ENCODE data around the gene KCNF1. TPM values are rescaled to one million over a fixed set of nuclear protein-coding genes. Genes with fewer than 3 reads are reported as not detected.

KCNF1 gene
- total and polyA plus RNA-seq, 4 experiments from 2014 or later, result not detected

DNA sequence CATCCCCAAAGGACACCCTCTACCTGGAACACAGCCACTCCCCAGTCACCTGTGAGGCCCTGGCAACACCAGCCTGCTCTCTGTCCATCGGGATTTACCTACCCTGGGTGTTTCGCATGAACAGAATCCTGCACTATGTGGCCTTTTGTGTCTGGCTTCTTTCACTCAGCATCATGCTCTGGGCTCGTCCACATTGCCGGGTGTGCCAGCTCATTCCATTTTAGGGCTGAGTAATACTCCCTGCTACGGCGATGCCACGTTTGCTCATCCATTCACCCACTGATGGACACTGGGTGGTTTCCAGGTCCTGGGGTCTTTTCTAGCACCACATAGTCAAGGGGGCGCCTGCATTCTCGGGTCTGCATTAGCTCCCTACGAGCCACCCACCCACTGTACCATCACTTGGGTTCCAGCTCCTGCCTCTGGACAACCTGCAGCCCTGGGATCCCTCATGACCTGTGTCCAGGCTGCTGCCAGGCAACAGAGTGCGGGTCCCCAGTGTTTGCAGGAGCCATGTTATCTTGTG, 22.0 kb downstream of the KCNF1 start:
- no peak overlapping the region for H3K4me3 Mint-ChIP-seq
- Histone ChIP-seq H3K27me3 (ENCODE audit: insufficient read depth, low read length) (no peaks in the 10 kb centered on the region), H3K9me3 (ENCODE audit: control insufficient read depth in 1 of 2, low read length in 2 of 2) (no peaks in the 10 kb centered on the region), H3K4me1 (ENCODE audit: insufficient read depth, low read length) (no peaks in the 10 kb centered on the region), H3K4me3 (ENCODE audit: low read length in 2 of 2) (no peak overlapping the region), H3K36me3 (ENCODE audit: insufficient read depth, low read length) (no peaks in the 10 kb centered on the region), H3K27ac (ENCODE audit: low read depth, low read length) (no peak overlapping the region)
- no peak for DNase-seq
- H3K4me1 Mint-ChIP-seq, result peaks cover 0 to 2% (median 0%) of the 10 kb centered on the region in 4 donors
- no peaks in the 10 kb centered on the region for H3K36me3 Mint-ChIP-seq
- ChIA-PET POLR2A (ENCODE audit: partially characterized antibody) (no interaction called here), CTCF (ENCODE audit: partially characterized antibody) (no interaction called here)
- H3K27me3 Mint-ChIP-seq, result peaks cover 4 to 16% of the 10 kb centered on the region in 2 donors
- no peak overlapping the region for H3K27ac Mint-ChIP-seq
- H3K9me3 Mint-ChIP-seq, result peaks cover 0 to 19% (median 4%) of the 10 kb centered on the region in 8 donors
- intact Hi-C loops (cut with micrococcal nuclease), result no loop called here

DNA sequence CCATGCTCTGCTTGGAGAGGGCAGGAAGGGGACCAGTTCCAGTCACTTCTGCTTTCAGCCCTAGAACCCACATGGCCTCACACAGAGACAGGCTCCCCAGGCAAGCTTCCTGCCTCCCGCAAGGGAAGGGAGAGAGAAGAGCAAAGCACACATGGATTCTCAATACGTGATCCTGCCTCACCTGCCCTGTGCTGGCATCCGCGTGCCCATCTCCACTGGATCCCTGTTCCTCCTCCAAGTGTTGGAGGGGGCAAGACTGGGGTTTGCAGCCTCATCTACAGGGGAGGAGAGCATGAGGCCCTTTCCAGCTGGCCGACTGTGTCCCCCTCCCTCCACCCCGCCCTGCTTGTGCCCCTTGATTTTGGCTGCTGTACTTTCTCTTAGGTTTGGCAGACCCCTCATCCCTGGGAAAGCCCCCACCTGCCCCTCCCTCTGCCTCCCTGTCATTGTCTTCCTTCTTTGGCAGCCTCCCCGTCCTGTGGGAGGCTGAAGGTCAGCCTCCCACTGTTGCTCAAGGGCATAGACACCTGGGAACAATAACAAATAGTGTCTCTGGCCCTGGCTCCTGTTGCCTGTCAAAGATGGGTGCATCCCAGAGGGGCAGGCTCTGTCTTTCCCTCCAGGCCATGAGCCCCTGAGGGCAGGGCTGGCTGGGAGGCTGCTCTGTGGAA, 22.7 kb downstream of the KCNF1 start:
- Mint-ChIP-seq H3K4me1 (peaks cover 0 to 2% (median 0%) of the 10 kb centered on the region in 4 donors), H3K36me3 (no peaks in the 10 kb centered on the region), H3K27me3 (peaks cover 4 to 13% of the 10 kb centered on the region in 2 donors), H3K9me3 (peaks cover 0 to 25% (median 11%) of the 10 kb centered on the region in 8 donors), H3K4me3 (no peak overlapping the region), H3K27ac (no peak overlapping the region)
- ChIA-PET POLR2A (ENCODE audit: partially characterized antibody) (no interaction called here), CTCF (ENCODE audit: partially characterized antibody) (no interaction called here)
- intact Hi-C loops (cut with micrococcal nuclease), result no loop called here
- no peaks in the 10 kb centered on the region for H3K27me3 ChIP-seq (ENCODE audit: insufficient read depth, low read length)
- H3K36me3 ChIP-seq (ENCODE audit: insufficient read depth, low read length), result no peaks in the 10 kb centered on the region
- no peaks in the 10 kb centered on the region for H3K4me1 ChIP-seq (ENCODE audit: insufficient read depth, low read length)
- peaks cover 0 to under 1% of the 10 kb centered on the region in 2 donors for H3K9me3 ChIP-seq (ENCODE audit: control insufficient read depth in 1 of 2, low read length in 2 of 2)
- DNase-seq, result no peak
- no peak overlapping the region for H3K4me3 ChIP-seq (ENCODE audit: low read length in 2 of 2)
- H3K27ac ChIP-seq (ENCODE audit: low read depth, low read length), result no peak overlapping the region

DNA sequence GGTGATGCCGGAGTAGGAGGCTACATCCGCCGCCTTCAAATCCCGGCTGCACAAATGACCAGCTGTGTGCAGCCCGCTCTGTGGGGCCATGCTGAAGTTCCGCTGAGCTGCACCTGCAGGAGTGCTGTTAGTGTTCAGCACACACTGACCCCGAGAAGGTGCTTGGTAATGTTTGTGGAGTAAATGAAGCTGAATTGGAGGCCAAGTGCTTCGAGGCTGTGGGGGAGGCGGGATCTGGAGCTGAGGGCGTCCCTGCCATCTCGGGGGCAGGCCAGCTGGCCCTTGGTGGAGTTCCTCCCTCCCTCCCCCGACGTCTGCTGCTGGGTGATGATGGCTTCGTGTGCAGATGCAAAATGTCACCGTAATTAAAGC, 23.2 kb downstream of the KCNF1 start:
- H3K4me3 Mint-ChIP-seq, result no peak overlapping the region
- no peaks in the 10 kb centered on the region for H3K4me1 ChIP-seq (ENCODE audit: insufficient read depth, low read length)
- H3K36me3 Mint-ChIP-seq, result no peaks in the 10 kb centered on the region
- H3K4me3 ChIP-seq (ENCODE audit: low read length in 2 of 2), result no peak overlapping the region
- intact Hi-C loops (cut with micrococcal nuclease), result no loop called here
- no peak overlapping the region for H3K27ac ChIP-seq (ENCODE audit: low read depth, low read length)
- POLR2A ChIA-PET (ENCODE audit: partially characterized antibody), result no interaction called here
- H3K36me3 ChIP-seq (ENCODE audit: insufficient read depth, low read length), result no peaks in the 10 kb centered on the region
- CTCF ChIA-PET (ENCODE audit: partially characterized antibody), result no interaction called here
- peaks cover 4 to 10% of the 10 kb centered on the region in 2 donors for H3K27me3 Mint-ChIP-seq
- no peaks in the 10 kb centered on the region for H3K27me3 ChIP-seq (ENCODE audit: insufficient read depth, low read length)
- H3K9me3 Mint-ChIP-seq, result peaks cover 0 to 31% (median 13%) of the 10 kb centered on the region in 8 donors
- DNase-seq, result no peak
- H3K4me1 Mint-ChIP-seq, result peaks cover 0 to 2% (median 0%) of the 10 kb centered on the region in 4 donors
- H3K27ac Mint-ChIP-seq, result no peak overlapping the region
- H3K9me3 ChIP-seq (ENCODE audit: control insufficient read depth in 1 of 2, low read length in 2 of 2), result peaks cover 0 to 4% of the 10 kb centered on the region in 2 donors

DNA sequence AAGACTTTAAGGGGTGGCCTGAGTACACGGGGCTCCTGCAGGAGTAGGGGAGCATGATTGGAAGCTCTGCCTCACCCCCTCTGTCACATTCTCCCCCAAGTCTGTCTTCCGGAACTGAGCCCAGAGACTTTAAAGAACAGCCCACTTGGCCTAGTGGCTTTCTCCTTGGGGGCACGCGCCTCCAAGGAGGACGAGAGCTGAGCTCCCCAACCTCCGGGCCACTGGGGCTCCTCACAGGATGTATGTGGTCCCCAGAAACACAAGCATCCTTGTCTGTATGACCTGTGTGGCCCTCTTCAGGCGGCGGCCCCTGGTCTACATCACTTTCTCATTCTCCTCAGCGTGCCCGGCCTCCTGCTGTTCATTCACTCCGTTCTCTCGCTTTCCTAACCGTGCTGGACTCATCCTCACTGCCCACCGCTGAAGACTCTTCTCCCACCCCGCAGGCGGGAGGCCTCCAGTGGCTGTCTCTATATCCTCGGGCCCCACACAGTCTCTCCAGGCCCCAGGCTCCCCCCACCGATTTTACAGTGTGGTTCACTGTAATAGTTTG, 23.7 kb downstream of the KCNF1 start:
- Mint-ChIP-seq H3K36me3 (no peaks in the 10 kb centered on the region), H3K4me1 (peaks cover 0 to 2% (median 0%) of the 10 kb centered on the region in 4 donors), H3K27ac (no peak overlapping the region), H3K4me3 (no peak overlapping the region), H3K9me3 (peaks cover 0 to 35% (median 13%) of the 10 kb centered on the region in 8 donors), H3K27me3 (peaks cover 4 to 10% of the 10 kb centered on the region in 2 donors)
- POLR2A ChIA-PET (ENCODE audit: partially characterized antibody), result no interaction called here
- CTCF ChIA-PET (ENCODE audit: partially characterized antibody), result no interaction called here
- Histone ChIP-seq H3K27me3 (ENCODE audit: insufficient read depth, low read length) (no peaks in the 10 kb centered on the region), H3K27ac (ENCODE audit: low read depth, low read length) (no peak overlapping the region), H3K4me1 (ENCODE audit: insufficient read depth, low read length) (no peaks in the 10 kb centered on the region), H3K4me3 (ENCODE audit: low read length in 2 of 2) (no peak overlapping the region), H3K36me3 (ENCODE audit: insufficient read depth, low read length) (no peaks in the 10 kb centered on the region), H3K9me3 (ENCODE audit: control insufficient read depth in 1 of 2, low read length in 2 of 2) (peaks cover 0 to 4% of the 10 kb centered on the region in 2 donors)
- no peak for DNase-seq
- intact Hi-C loops (cut with micrococcal nuclease), result no loop called here

DNA sequence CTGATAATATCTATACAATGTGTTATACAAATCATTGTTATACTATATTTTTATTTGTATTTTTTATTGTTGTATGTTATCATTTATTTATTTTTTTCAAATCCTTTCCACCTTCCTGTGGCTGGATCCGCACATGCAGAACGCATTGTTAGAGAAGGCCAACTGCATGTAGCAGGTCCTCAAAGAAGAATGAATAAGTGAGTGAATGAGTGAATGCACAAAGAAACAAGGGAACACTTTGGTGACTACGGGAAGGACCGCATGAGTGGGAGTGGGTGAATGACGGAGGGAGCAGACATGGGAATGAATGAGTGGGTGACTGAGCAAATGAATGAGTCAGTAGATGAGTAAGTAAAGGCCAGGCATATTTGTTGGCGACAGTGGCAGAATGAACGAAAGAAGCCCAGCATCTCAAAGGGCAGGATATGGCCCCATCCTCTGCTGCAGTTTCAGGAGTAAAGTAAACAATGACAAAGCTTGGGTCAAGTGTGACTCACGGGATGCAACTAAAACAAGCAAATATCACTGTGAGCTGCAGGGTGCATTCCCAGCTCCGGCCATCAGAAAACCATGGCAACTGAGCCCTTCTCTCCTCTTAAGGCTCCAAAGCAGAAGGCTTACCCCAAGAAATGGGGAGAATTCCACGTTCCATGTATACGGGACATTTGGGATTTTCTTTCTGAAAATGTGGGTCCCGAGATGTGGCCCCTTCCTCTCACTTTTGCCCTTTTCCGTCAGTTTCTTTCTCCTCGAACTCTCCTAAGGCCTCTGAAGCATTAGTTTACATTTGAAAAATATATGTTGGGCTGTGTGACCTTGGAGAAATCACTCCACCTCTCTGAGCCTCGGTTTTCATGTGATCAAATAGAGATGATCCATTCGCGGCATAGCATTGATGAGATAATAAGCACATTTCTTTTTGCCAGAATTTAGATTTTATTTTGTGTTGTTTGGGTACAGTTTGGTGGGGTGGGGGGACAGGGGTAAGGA, 24.5 kb downstream of the KCNF1 start:
- Mint-ChIP-seq H3K27me3 (peaks cover 8 to 10% of the 10 kb centered on the region in 2 donors), H3K9me3 (peaks cover 0 to 35% (median 13%) of the 10 kb centered on the region in 8 donors), H3K4me3 (peak overlapping the region in 1 of 8 donors; percentile 2), H3K36me3 (no peaks in the 10 kb centered on the region), H3K27ac (no peak overlapping the region), H3K4me1 (peaks cover 0 to 2% (median 0%) of the 10 kb centered on the region in 4 donors)
- no peak for DNase-seq
- POLR2A ChIA-PET (ENCODE audit: partially characterized antibody), result no interaction called here
- Histone ChIP-seq H3K27ac (ENCODE audit: low read depth, low read length) (no peak overlapping the region), H3K9me3 (ENCODE audit: control insufficient read depth in 1 of 2, low read length in 2 of 2) (peaks cover 0 to 4% of the 10 kb centered on the region in 2 donors), H3K4me3 (ENCODE audit: low read length in 2 of 2) (no peak overlapping the region), H3K4me1 (ENCODE audit: insufficient read depth, low read length) (no peaks in the 10 kb centered on the region), H3K36me3 (ENCODE audit: insufficient read depth, low read length) (no peaks in the 10 kb centered on the region), H3K27me3 (ENCODE audit: insufficient read depth, low read length) (no peaks in the 10 kb centered on the region)
- intact Hi-C loops (cut with micrococcal nuclease), result no loop called here
- CTCF ChIA-PET (ENCODE audit: partially characterized antibody), result no interaction called here

DNA sequence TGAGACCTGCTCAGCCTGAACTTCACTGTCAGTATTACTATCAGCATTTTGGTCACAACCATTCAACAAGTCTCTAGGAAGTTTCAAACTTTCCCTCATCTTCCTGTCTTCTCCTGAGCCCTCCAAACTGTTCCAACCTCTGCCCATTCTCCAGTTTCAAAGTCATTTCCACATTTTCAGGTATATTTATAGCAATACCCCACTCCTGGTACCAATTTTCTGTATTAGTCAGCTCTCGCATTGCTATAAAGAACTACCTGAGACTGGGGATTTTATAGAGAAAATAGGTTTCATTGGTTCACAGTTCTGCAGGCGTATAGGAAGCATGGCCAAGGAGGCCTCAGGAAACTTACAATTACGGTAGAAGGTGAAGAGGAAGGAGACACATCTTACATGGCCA, 27.3 kb downstream of the KCNF1 start:
- intact Hi-C loops (cut with micrococcal nuclease), result no loop called here
- Histone ChIP-seq H3K27ac (ENCODE audit: low read depth, low read length) (no peak overlapping the region), H3K4me3 (ENCODE audit: low read length in 2 of 2) (no peak overlapping the region), H3K27me3 (ENCODE audit: insufficient read depth, low read length) (no peaks in the 10 kb centered on the region), H3K36me3 (ENCODE audit: insufficient read depth, low read length) (no peaks in the 10 kb centered on the region), H3K9me3 (ENCODE audit: control insufficient read depth in 1 of 2, low read length in 2 of 2) (peaks cover 0 to 4% of the 10 kb centered on the region in 2 donors), H3K4me1 (ENCODE audit: insufficient read depth, low read length) (no peaks in the 10 kb centered on the region)
- H3K4me3 Mint-ChIP-seq, result no peak overlapping the region
- H3K4me1 Mint-ChIP-seq, result peaks cover 0 to 2% (median 0%) of the 10 kb centered on the region in 4 donors
- no peak overlapping the region for H3K27ac Mint-ChIP-seq
- peaks cover 10 to 17% of the 10 kb centered on the region in 2 donors for H3K27me3 Mint-ChIP-seq
- peaks cover 0 to 35% (median 13%) of the 10 kb centered on the region in 8 donors for H3K9me3 Mint-ChIP-seq
- no peak for DNase-seq
- ChIA-PET CTCF (ENCODE audit: partially characterized antibody) (no interaction called here), POLR2A (ENCODE audit: partially characterized antibody) (no interaction called here)
- H3K36me3 Mint-ChIP-seq, result no peaks in the 10 kb centered on the region

DNA sequence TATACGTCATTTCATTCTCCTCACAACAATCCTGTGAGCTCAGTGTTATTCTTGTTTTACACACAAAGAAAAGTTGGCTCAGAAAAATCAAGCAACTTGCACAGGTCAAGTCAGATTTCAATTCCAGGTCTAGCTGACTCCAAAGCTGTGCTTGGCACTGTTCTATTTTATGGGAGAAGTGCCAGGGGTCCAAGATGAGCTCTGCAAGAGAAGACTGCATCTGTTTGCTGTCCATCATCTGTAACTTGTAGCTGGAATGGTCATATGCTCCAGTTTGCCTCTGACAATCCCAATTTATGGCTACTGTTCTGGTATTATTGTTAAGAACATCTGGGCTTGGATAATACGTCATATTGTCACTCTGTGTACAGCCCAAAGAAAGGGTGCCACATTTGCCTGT, 28.9 kb downstream of the KCNF1 start:
- POLR2A ChIA-PET (ENCODE audit: partially characterized antibody), result no interaction called here
- no peak for DNase-seq
- H3K4me3 Mint-ChIP-seq, result no peak overlapping the region
- Histone ChIP-seq H3K9me3 (ENCODE audit: control insufficient read depth in 1 of 2, low read length in 2 of 2) (peaks cover 0 to 4% of the 10 kb centered on the region in 2 donors), H3K4me1 (ENCODE audit: insufficient read depth, low read length) (no peaks in the 10 kb centered on the region), H3K27me3 (ENCODE audit: insufficient read depth, low read length) (peaks cover under 1% of the 10 kb centered on the region), H3K27ac (ENCODE audit: low read depth, low read length) (no peak overlapping the region), H3K36me3 (ENCODE audit: insufficient read depth, low read length) (no peaks in the 10 kb centered on the region), H3K4me3 (ENCODE audit: low read length in 2 of 2) (no peak overlapping the region)
- no peak overlapping the region for H3K27ac Mint-ChIP-seq
- peaks cover 0 to 2% (median 0%) of the 10 kb centered on the region in 4 donors for H3K4me1 Mint-ChIP-seq
- peaks cover 16 to 22% of the 10 kb centered on the region in 2 donors for H3K27me3 Mint-ChIP-seq
- intact Hi-C loops (cut with micrococcal nuclease), result no loop called here
- H3K36me3 Mint-ChIP-seq, result no peaks in the 10 kb centered on the region
- CTCF ChIA-PET (ENCODE audit: partially characterized antibody), result no interaction called here
- peaks cover 0 to 35% (median 13%) of the 10 kb centered on the region in 8 donors for H3K9me3 Mint-ChIP-seq

Measured in CD4-positive, alpha-beta memory T cell (primary cell).